Stimulated activated CD8-positive, alpha-beta memory T cell treated with anti-CD3 and anti-CD28 coated beads, Interleukin-4, amount 100 ng/mL, for 24 hours (primary cell): Measurements from ENCODE around the gene NIPAL3.
"Not testable (repeated sequence)": the region's sequence is repeated elsewhere in the genome, so short reads cannot be mapped to it uniquely, and the experiment has no call there.

Source experiments
- DNase-seq: peaks from one replicate; pipeline ENCODE4 v3.0.0-alpha.2; 2020; ENCODE audit warnings: low read depth

NIPAL3 gene

DNA sequence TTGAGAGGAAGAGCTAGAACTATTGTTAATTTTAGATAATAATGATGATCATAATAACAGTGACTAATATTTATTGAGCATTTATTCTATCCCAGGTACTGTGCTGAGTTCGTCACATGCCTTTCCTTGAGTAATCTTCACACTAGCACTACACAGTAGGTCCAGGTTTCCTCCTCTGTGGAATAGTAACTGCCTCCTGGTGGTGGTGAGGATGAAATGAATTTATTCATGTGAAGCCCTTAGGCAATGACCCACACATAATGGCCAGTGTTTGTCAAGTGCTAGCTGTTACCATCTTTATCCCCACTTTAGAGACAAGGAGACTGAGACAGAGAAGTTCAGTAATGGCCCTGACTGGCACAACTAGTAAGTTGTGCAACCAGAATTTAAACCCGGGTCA, 5.9 kb downstream of the NIPAL3 start:
- DNase-seq = no peak

DNA sequence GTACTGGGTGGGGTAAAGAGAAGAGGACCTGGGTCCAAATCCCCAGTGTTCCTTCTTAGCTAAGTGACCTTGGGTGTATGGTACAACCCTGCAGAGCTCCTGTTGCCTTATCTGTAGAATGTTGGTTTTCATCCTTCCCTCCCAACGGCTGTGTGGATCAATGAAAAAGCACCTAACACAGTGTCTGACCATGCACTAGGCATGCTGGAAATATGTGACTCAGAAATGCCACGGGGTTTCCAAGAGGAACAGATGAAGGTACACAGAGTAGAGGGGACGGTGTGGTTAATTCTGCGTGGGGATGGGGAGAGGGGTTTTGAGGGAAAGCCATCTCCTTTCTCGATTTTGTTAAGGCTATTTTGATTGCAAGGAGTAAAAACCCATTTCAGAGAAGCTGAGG, 8.6 kb downstream of the NIPAL3 start:
- no peak for DNase-seq

DNA sequence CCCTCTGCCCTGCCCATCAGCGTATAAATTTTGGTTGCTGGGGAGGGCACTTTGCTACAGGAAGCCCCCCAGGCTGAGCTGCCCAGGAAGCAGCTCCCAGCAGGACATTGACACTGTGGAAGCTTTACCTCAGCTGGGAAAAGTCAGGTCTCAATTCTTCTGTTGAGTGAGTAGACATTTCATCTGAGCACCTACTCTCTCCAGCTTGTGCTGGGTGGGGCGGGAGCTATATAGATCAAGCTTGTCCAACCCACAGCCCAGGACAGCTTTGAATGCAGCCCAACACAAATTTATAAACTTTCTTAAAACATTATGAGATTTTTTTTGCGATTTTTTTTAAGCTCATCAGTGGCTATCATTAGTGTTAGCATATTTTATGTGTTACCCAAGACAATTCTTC, 9.4 kb downstream of the NIPAL3 start:
- no peak for DNase-seq

DNA sequence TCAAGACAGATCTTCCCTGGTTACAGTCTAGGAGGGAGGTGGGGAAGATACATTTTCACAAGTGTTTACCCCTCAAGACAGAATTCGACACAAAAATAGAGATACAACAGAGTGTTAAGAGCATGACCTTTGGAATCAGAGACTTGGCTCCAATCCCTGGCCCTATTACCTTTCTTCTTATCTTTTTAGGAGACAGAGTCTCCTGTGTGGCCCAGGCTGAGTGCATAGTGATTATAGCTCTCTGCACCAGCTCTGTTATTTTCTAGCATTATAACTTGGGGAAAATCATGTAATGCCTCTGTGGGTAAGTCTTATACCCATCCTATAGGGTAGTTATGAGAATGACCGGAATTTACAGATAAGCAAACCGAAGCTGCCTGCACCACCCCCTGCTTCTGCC, 9.8 kb downstream of the NIPAL3 start:
- DNase-seq = no peak

DNA sequence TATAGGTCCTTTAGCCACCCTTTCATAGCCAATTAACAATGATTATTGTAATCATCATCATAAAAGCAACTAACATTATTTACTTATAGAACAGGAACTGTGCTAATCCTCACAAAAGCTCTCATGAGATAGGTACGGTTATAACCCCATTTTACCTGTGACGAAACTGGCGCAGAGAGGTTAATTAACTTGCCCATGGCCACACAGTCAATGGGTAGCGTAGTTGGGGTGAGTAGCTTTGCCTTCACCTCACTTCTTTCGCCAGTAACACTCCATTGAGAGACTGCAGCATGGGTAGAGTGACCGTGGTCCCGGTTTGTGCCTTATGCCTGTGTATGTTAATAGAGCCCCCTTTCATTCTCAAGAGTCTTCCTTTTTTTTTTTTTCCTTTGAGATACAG, 10.3 kb downstream of the NIPAL3 start:
- DNase-seq = no peak

DNA sequence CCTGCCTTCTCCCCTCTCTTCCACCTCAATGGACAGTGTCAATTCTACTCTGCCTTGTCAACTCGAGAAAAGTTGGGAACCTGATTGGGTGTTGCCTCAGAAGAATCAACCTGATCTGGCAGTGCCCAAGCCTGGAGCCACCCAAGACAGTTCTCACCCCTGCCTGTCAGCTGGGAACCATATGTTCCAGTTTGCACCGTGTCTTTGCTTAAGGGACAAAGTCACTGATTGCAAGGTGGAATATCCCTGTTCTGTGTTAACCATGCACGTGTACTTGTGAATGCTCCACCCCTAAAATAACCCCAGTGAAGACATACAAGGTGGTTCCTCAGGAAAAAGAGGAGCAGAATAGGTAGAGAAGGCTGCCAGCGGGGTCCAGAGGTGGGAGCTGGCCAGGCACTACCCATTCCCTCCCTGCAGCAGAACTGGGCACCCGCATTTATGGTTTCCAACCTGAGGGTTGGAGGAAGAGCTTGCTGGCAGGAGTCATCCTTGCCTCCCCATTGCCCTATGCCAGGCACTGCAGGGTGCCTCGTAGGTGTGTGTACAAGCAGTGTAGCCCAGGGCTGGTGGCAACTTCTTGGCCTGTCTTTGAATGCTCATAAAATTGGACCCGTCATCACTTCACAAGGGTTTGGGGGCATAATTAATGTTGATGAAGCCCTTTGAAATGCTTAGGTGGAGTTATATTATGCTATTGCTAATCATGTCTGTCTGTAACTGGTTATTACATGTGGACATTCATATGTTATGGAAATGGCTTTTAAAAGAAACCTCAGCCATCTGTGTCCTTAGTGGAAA, 11.3 kb downstream of the NIPAL3 start:
- no peak for DNase-seq

DNA sequence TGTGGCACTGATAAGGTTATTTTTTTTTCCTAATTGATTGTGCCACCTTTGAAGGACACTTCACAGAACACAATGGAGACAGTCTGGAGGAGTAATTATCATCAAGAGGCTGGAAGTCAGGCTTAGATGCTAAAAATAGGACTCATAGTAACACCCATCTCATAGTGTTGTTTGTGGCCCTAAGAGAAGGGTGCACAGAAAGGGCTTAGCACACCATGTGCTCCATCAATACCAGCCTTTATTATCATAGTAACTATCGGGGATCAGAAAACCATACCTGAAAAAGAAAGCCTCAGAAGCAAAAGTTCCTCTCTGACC, 11.9 kb downstream of the NIPAL3 start:
- DNase-seq = no peak

DNA sequence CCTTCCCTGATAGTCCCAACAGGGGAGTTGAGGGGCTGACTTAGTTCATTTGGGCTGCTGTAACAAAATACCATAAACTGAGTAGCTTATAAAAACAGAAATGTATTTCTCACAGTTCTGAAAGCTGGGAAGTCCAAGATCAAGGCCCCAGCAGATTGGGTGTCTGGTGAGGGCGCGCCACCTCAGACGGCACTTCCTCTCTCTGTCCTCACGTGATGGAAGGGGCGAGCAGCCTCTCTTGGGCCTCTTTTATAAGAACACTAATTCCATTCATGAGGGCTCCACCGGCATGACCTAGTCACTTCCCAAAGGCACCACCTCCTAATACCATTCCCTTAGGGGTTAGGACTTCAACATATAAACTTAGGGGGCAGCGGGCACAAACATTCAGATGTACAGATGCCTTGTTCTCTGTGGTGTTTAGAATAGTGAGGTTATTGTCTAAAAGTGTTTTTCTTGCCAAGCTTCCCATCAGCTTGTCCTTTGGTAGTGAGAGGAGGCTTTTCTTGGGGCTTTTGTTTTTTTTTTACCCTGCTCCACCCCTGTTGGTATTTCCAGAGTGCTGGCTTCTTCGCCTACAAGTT, 20.3 kb downstream of the NIPAL3 start:
- no peak for DNase-seq

DNA sequence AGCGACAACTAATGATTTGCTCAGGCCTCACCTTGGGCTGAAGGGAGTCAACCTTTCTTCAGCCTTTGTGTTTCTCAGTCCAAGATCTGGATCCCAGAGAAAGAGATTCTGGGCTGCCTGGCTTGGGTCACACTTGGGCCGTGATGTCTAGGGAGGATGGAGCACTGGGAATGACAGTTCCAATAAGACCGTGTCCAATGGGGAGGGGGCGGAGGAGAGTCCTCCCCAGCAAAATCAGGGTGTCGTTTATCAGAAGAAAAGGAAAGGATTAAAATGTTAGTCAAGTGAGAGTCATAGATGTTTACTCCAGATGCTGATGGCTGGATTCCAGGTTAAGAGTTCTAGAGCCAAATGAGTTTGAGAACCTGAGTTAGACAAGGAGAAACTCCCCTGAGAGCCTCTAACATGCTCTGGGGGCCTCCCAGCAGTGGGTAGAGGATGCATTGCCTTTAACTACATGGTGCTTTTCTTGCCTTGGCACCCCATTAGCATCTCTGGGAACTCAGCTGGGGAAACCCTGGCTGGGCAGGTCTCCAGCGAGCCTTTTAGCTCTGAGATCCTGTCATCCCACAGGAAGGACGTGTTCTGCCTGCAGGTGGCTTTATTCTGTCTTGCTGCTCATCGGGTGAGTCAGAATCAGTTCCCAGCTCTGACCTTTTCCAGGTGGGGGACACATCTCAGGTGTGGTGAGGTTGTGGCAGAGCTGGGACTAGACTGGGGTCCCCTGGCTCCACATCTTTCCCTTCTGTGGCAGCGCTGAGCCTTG, 22.2 kb downstream of the NIPAL3 start:
- no peak for DNase-seq

DNA sequence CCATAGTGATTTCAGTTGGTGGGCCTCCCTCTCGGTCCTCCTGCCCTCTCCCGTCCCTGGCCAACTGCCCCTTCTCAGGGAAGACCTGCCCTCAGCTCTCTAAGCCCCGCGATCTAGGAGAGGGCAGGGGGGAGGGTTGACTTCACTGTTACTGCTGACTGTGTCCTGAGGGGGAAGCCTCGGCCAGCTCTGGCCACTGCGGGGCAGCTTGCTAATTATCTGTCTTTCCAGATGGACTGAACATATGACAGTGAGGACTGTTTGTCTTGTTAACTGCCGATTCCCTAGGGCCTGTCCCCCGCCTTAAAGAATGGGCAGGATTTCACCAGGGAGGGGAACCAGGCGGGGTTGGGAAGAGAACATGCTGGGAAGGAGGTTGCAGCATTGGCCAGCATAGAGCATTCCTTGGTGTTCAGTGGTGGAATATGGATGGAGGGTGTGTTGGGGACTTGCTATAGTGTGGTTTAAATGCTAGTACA, 22.9 kb downstream of the NIPAL3 start:
- DNase-seq = no peak

DNA sequence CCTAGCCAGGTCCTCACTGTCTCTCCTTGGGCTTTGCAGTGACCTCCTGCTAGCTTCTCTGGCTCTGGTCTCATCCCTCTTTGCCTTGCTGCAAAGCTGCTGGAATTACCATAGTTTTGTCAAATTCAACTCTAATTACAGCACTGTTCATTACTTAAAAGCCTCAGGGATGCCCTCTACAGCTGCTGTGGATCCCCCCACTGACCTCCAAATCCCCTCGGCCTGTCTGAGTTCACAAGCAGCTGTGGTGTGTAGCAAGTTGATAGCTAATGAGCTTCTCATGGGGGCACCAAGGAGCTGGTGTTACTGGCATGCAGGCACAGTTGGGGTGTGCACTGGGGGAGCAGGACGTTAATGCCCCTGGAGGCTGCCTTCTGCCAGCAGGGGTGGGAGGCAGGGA, 24.8 kb downstream of the NIPAL3 start:
- no peak for DNase-seq

DNA sequence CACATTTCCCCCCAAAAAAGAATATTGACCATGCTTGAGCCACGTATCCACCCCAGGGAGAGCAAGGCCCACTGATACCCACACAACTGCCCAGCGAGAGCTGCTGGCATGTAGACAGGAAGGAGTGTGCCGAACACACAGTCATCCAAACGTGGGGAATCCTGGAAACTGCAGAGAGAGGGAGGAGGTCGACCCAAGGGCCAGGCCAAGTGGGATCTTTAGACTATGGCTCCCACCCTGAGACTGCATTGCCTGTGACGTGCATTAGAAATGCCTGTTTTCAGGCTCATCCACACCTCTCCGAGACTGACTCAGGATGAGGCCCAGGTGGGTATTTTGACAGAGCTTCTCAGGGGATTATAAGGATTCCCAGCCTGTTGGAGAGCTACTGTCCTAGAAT, 25.9 kb downstream of the NIPAL3 start:
- no peak for DNase-seq

DNA sequence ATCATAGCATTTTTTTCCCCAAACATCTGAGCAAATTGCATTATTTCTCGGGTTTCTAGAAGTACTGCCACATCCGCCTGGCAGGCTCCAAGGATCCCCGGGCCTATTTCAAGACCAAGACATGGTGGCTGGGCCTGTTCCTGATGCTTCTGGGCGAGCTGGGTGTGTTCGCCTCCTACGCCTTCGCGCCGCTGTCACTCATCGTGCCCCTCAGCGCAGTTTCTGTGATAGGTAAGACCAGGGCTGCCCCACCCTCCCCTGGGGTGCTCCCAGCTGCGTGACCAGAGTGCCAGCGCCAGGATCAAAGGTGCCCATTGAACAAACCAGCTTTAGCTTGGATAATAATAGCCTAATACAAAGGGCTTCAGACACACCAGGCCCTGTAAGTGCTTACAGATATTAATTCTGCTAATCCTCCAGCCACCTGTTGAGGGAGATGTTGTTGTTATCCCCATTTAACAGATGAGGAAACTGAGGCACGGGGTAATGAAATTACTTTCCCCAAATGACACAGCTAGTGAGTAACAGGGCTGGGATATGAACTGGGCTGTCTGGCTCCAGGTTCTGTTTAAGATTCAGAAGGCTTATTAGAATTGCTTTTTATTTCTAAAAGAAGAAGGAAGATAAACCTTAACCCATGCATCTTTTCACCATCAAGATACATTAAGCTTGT, 26.5 kb downstream of the NIPAL3 start:
- DNase-seq = no peak

DNA sequence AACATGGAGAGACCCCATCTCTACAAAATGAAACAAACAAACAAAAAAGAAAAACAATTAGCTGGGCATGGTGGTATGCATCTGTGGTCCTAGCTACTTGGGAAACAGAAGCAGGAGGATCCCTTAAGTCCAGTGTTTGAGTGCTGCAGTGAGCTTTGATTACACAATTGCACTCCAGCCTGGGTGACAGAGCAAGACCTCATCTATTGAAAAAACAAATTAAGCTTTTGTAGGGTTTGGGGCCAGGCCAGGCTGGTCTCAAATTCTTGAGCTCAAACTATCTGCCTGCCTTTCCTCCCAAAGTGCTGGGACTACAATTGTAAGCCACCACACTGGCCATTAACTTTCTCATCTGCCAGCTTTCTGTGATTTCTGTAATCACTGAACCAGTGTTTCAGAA, 27.2 kb downstream of the NIPAL3 start:
- no peak for DNase-seq

DNA sequence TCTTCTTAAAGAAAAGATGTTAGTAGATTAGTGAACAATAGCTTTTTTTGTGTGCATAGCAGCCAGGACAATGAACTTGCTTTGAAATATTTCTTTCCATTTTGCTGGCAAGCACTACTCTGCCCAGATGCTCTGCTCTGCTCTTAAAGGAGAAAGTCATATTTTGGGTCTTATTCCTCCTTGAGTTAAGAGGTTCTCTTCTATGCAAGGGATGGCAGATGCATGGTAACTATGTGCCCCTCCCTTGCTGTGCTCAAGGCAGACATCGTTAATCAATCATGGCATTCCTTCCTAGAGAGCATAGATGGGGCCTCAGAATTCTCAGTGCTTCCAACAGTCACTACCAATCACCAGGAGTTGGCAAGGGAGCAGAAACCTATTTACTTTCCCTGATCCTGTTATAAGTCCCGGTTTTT, 27.6 kb downstream of the NIPAL3 start:
- DNase-seq = no peak

DNA sequence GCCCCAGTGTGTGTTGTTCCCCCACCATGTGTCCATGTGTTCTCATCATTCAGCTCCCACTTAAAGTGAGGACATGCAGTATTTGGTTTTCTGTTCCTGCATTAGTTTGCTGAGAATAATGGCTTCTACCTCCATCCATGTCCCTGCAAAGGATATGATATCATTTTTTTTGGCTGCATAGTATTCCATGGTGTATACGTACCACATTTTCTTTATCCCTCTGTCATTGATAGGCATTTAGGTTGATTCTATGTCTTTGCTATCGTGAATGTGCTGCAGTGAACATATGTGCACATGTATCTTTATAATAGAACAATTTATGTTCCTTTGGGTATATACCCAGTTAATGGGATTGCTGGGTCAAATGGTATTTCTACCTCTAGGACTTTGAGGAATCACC, 30.8 kb downstream of the NIPAL3 start:
- DNase-seq = not testable (repeated sequence)

DNA sequence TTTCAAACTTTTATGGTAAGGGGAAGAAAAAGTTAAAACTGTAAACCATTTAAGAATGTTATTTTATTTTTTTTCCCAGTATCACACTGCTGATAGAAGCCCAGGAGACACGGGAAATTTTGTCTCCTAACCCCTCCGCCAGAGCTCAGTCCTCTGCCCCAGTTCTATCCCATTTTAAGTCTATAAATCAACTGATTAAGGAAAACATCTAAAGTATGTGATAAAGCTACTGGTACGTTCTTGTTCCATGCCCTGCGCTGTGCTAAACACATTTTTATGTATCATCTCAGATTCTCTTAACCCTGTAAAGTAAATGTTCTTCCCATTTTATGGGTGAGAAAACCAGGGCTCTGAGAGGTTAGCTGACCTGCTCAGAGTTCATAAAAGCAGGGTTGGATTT, 34.7 kb downstream of the NIPAL3 start:
- no peak for DNase-seq

DNA sequence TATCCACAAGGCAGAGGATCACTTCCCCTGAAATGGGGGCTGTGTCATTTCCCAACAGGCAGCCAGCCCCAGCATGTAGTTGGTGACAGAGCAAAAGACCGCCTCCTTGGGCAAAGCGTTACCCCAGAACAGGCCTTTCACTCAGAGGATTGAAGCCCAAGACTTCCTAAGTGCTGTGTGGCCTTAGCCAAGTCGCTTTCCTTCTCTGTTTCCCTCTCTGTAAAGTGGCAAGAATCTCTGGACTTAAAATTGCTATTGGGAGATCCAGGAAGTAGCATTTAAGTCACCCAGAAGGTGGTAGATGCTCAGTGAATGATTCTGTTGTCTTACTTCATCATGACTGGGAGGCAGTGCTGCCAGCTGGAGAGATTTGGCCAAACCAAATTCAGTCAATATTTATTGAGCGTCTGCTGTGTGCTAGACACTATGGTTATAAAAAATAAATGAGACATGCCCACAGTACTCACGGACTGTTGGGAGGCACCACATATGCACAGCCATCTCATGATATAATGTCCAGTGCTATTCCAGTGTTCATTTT, 35.3 kb downstream of the NIPAL3 start:
- DNase-seq = no peak

DNA sequence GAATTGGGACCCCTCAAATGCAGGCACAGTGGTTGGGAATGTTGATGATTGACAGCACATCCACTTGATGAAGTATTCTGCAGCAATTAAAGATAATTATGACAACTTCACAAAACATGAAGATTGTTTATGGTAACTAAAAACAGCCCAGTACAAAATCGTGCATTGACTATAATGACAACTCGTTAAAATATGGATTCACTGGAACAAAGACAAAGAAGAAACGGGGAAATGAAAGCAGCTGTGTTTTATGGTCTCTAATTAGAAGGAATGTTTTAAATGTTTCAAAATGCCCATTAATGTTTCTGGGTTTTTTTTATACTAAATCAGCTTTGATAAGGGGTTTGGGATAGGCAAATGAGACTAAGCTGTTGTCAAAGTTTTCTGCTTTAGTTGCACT, 36.1 kb downstream of the NIPAL3 start:
- DNase-seq = no peak

DNA sequence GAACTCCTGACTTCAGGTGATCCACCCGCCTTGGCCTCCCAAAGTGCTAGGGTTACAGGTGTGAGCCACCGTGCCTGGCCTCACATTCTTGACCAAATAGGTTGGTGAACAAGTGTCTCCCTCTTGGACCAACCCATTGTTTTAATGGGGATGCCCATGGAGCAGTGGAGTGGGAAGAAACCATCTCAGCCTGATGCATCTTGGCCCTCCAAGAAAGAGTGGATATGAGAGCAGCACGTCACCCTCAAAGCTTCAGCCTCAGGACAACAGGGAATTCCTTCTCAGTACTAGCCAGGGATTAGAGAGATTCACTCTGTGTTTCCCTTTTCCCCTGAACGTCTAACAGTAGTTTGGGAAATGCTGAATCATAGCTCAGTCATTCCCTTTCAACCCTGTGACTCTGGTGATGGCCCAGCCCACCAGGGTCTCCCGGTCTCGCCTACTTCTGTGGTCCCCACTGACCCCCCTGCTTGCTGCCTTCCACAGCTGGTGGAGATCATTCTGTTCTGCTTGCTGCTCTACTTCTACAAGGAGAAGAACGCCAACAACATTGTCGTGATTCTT, 37.4 kb downstream of the NIPAL3 start:
- DNase-seq = no peak

DNA sequence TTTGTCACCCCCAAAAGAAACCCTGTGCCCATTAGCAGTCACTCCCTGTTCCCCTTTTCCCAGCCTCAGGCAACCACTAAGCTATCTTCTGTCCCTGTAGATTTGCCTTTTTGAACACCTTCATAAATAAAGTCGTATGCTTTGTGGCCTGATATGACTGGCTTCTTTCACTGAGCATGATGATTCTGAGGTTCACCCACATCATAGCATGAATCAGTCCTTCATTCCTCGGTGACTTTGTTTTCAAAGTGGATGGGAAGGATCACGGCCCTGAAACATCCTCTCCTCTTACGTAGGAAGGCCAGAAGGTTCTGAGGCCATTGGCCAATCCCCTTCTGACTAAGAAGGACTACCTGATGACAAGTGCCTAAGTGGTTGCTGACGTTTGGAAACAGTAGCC, 39.1 kb downstream of the NIPAL3 start:
- DNase-seq = no peak

DNA sequence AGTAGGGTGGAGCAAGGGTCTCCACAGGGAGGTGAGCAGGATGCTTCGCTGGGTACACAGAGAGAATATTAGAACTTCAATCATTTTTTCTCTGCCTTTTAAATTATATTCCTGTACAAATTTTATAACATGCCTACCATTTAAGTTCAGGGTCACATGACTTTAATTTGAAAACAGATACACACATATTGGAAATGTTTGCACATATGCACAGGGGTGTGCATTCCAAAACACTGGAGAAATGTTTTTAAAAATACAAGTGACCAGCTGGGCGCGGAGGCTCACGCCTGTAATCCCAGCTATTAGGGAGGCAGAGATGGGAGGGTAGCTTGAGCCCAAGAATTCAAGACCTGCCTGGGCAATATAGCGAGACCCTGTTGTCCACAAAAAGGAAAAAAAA, 39.7 kb downstream of the NIPAL3 start:
- no peak for DNase-seq
